Mesodermal cell (in vitro differentiated cells): ENCODE measurements around the gene TMEM258.

ENCODE experiments used
- H3K27ac ChIP-seq: 2 replicates; pipeline ENCODE4 v1.7.0; 2013; ENCODE audit warnings: mild to moderate bottlenecking, low read depth, low read length, moderate library complexity; ENCODE audit not compliant: severe bottlenecking
- H3K36me3 ChIP-seq: 2 replicates; pipeline ENCODE4 v1.7.1; 2013; ENCODE audit warnings: mild to moderate bottlenecking, low read length, moderate library complexity; ENCODE audit not compliant: control insufficient read depth, insufficient read depth
- H3K4me1 ChIP-seq: one replicate; pipeline ENCODE4 v1.7.1; 2013; ENCODE audit warnings: mild to moderate bottlenecking, low read length; ENCODE audit not compliant: insufficient read depth, control insufficient read depth, poor library complexity, severe bottlenecking
- H3K4me3 ChIP-seq: 2 replicates; pipeline ENCODE4 v1.7.0; 2013; ENCODE audit warnings: low read length, control low read depth, mild to moderate bottlenecking; ENCODE audit not compliant: insufficient read depth, poor library complexity, severe bottlenecking; ENCODE audit errors: extremely low read depth
- H3K9me3 ChIP-seq: 2 replicates; pipeline ENCODE4 v1.7.1; 2013; ENCODE audit warnings: mild to moderate bottlenecking, low read length, moderate library complexity; ENCODE audit not compliant: control insufficient read depth
- WGBS, 2 experiments: methylation state at CpG; one replicate each; pipeline ENCODE4 v1.1.5; 2013; ENCODE audit warnings: missing lambda C conversion rate in 2 of 2; ENCODE audit not compliant: insufficient coverage in 2 of 2; 5-methylcytosine and 5-hydroxymethylcytosine counted together

The TMEM258 gene

DNA sequence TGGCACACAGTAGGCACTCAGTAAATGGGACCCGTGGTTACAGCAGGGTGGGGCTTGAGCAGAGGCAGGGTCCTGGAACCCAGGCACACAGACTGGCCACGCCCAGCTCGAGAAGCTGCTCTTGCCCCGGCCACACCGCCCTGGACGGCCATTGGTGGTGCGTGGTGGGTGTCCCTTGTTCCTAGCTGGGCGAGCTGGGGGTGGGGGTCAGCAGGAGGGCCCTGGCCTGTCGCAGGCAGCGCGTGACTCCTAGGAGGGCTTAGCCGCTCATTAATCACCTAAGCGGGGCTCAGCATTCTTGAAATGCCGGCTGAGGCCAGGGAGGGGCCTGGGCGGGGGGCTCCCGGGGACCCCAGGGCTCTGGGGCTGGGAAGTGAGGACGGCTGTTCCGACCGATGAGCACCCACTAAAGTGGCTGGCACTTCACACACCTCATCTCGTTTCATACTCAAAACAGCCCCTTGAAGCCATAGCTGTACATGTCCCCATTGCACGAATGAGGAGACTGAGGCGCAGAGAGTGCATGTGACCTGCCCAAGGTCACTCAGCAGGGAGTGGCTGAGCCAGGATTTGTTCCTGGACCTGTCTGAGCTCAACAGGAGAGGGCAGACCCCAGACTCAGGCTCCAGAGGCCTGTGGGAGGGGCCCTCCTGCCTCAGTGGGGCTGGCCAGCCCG lies 28.3 kb downstream of the TMEM258 start:
- Histone ChIP-seq H3K4me1 (peaks cover 48% of the 10 kb centered on the region), H3K36me3 (peaks cover 36% of the 10 kb centered on the region), H3K9me3 (no peaks in the 10 kb centered on the region), H3K27ac (no peak overlapping the region), H3K4me3 (no peak overlapping the region)
- WGBS, 2 experiments: 92 to 95% methylated on average over 20 to 22 of the region's 23 CpGs

DNA sequence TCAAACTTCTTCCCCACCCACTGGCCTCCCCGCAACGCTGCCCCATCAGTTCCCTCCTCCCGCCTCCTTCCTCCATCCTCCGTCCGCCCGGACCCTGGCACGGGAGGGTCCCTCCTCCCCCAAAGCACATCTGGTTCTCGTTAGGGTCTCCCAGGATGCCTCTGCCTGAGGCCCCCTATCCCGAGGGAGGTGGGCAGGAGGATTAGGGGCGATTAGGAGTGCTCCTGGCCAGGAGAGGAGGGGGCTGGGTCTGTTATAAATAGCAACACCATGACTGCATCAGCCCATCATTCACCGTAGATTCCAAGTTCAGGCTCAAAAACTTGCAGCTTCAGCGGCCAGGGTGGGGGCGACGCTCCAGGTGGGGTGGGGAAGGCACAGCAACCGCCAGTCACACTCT lies 29.6 kb downstream of the TMEM258 start:
- peaks cover 51% of the 10 kb centered on the region for H3K4me1 ChIP-seq

DNA sequence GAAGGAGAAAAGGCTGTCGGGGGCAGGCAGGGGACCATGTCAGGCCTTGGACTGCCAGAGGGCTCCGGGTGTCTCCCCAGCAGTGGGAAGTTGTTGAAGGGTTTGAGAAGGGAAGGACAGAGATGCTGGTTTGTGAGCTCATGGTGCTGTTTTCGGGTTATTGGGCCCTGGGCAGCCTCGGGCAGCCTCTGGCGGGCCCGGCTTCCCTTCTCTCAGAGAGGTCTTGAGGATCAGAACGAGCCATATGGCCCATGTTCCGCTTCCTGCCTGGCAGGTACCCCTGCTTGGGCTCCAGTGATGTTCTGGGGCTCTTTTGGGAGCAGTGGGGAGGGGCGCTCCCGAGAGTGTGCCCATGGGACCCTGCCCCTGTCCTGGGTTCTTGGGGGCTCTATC lies 30.2 kb downstream of the TMEM258 start:
- H3K4me1 ChIP-seq: peaks cover 57% of the 10 kb centered on the region
- H3K27ac ChIP-seq: peak overlapping the region; percentile 67
- H3K36me3 ChIP-seq: peaks cover 37% of the 10 kb centered on the region
- H3K9me3 ChIP-seq: no peaks in the 10 kb centered on the region
- no peak overlapping the region for H3K4me3 ChIP-seq
- 90 to 95% methylated on average over 8 to 10 of the region's 10 CpGs for WGBS, 2 experiments

More for the DNA sequence above, 29.6 kb downstream of the TMEM258 start:
- H3K9me3 ChIP-seq: no peaks in the 10 kb centered on the region
- H3K27ac ChIP-seq: peak overlapping the region; percentile 67
- peaks cover 39% of the 10 kb centered on the region for H3K36me3 ChIP-seq
- no peak overlapping the region for H3K4me3 ChIP-seq
- 67 to 80% methylated on average over 6 of the region's 15 CpGs for WGBS, 2 experiments

DNA sequence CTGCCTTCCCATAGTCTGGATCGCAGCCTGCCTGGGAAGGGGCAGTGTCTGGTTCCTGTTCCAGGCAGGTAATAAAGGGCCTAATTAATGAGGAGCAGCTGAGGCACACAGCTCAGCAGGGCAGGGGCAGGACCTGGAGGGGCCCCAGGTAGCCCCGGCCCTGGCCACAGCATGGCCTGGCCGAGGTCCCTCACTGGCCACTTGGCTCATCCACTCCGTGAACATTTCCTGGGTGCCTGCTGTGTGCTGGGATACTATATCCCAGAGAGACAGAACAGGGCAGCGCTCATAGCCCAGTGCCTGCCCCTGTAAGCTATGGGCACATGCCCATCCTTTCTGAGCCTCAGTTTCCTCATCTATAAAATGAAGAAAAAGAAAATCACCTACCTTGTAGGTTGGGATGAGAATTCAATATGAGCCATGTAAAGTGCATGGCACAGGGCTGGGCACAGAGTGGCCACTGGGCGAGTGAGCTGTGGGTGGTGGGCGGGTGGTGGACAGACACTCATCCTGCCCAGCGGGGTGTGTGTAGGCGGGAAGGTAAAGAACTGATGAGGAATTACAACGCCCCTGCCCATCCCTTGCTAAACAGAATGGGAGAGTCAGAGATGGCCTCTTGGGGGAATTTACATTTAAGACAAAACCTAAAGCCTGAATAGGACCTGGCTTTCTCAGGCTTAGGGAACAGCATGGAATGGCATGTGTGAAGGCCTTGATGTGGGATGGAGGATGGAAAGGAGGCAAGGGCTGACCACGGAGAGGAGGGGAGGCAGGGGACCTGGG lies 30.8 kb downstream of the TMEM258 start:
- Histone ChIP-seq H3K9me3 (no peaks in the 10 kb centered on the region), H3K4me3 (no peak overlapping the region), H3K4me1 (peaks cover 62% of the 10 kb centered on the region), H3K36me3 (peaks cover 31% of the 10 kb centered on the region), H3K27ac (peak overlapping the region; percentile 67)
- 83 to 88% methylated on average over 9 to 10 of the region's 11 CpGs for WGBS, 2 experiments

DNA sequence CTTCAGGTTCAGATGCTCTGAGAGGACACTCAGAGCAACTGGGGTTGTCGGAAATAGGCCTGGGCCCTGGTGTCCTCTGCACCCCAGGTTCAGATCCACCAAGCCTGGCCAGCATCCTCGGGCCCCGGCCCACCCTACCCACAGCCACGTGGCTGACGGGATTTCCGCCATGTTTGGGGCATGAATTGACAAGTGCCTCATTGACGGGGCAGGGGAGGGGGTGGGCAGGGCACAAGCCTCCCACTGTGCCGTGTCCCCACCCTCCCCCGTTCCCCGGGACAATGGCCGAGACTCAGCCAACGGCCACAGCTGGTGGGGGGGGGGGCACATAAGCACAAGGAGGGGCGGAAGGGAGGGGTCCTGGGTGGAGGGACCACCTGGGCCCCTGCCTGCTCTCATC lies 31.5 kb downstream of the TMEM258 start:
- Histone ChIP-seq H3K27ac (no peak overlapping the region), H3K36me3 (peaks cover 29% of the 10 kb centered on the region), H3K9me3 (no peaks in the 10 kb centered on the region), H3K4me3 (no peak overlapping the region), H3K4me1 (peaks cover 69% of the 10 kb centered on the region)
- 84 to 85% methylated on average over 4 to 6 of the region's 13 CpGs for WGBS, 2 experiments

DNA sequence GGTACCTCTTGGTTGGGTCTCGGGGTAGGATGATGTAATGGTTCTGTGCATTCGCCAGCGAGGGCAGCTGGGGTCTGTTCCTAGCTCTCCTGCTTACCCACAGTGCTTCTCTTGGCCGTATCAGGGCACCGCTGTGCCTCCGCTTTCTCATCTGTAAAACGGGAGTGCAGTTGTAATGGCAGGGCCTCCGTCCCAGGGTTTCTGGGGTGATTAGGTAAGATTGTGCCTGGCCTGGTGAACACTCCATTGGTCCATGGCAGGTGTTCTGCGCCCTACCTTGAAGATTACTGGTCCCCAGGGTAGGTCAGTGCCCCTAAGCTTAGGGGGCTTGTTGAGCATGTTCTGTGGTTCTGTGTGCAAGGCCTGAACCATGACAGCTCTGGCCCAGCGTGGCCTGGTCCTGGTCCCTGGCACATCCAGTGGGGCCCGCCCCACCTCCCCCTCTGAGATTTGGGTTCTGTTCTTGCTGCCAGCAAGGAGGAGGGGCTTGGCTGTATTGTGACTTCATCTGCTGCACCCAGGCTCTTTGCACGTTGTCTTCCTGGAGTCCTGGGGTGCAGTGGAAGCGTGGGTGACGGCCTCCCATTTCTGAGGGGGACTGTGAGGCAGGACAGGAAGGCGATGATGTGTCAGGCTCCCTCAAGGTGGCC lies 35.1 kb downstream of the TMEM258 start:
- Histone ChIP-seq H3K9me3 (no peaks in the 10 kb centered on the region), H3K4me1 (peaks cover 75% of the 10 kb centered on the region), H3K36me3 (peaks cover 17% of the 10 kb centered on the region), H3K27ac (peak overlapping the region; percentile 87), H3K4me3 (no peak overlapping the region)
- 92 to 96% methylated on average over 11 to 13 of the region's 15 CpGs for whole genome bisulfite sequencing, 2 experiments

DNA sequence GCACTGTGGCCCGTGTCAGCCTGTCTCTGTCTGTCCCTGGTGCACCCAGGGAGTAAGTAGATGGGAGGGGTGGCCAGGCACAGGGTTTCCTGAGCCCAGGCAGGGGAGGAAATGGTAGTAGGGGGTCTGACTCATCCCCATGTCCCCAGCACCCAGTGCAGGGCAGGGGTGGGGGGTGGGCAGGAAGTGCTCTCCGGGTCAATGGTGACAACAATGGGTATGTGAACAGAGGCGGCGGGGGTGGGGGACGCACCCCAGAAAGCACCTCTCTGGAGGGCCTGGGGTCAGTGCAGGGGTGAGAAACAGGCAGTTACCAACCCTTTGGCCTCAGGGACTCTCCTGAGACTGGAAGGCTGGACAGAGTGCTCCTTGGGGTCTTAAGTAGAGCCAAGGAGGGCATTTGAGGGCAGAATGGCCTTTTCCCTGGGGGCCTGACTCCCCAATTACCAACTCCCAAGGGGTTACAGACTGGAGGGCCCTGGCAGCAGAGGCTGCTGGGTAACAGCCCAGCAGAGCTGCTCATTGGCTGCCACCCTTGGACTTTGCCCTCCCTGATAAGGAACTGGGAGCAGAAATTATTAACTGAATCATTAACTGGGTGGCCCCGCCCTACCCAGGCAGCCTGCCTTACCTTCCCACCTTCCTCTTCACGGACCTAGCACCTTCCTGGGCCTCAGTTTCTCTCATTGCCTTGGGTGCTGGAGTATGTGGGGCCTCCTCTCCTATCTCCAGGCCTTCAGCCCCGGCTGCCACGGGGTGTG lies 35.8 kb downstream of the TMEM258 start:
- H3K4me1 ChIP-seq: peaks cover 68% of the 10 kb centered on the region
- H3K27ac ChIP-seq: peak overlapping the region; percentile 87
- 65 to 76% methylated on average over 6 of the region's 9 CpGs for WGBS, 2 experiments
- H3K4me3 ChIP-seq: no peak overlapping the region
- no peaks in the 10 kb centered on the region for H3K9me3 ChIP-seq
- H3K36me3 ChIP-seq: peaks cover 15% of the 10 kb centered on the region

DNA sequence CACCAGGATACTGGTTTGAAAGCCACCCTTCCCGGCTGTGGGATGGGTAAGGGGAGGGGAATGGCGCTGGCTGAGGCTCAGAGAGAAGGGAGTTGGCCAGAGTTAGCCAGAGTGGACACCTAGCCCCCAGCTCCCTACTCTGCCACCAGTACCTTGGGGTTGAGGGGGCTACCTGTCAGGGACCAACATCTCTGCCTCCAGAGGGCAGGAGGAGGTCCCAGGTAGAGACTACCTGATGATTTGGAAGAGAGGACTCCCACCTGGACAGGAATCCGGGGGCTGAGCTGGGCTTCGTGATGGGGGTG lies 36.3 kb downstream of the TMEM258 start:
- no peak overlapping the region for H3K4me3 ChIP-seq
- H3K27ac ChIP-seq: peak overlapping the region; percentile 87
- H3K9me3 ChIP-seq: no peaks in the 10 kb centered on the region
- H3K4me1 ChIP-seq: peaks cover 62% of the 10 kb centered on the region
- peaks cover 12% of the 10 kb centered on the region for H3K36me3 ChIP-seq
- WGBS, 2 experiments: 74 to 77% methylated on average over 2 to 3 of the region's 4 CpGs

DNA sequence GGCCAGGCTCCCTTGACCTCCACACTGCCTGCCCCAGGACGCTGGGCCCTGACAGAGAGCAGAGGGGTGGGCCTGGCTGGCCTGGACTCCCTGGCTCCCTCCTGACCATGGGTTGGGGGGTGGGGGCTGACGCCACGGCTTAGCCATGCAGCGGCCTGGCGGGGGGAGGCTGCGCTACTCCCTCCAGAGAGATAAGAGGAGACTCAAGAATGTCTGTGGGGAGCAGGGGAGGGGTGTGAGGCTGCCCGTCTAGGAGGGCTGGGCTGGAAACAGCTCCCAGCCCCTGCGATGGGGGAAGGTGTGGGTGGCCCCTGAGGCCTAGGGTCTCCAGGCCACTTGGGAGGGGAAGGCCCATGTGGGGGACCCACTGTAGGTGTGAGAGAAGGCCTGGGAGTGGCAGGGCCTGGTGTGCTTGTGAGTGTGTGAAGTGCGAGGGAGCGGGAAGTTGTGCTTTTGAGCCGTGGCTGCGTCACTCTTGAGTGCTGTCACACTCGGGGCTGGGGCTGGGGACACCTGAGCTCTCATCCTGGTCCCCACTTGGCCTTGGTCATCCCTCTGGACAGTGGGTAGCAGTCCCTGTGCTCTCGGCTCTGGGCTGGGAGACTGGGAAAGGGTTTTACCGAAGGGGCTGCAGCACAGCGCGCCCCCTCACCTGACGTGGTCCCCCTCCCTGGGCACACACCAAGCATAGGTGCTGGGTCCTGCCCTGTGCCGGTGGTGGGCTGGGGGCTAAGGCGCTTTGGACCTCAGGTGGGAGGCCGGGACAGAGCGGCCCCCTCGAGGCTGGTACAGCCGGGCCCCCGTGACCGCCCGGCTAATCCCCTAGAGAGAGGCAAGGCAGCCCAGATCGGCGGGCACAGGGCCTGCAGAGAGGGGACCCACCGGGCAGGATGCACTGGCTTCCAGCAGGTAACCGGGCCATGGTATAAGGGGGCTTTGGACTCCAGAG lies 37.6 kb downstream of the TMEM258 start:
- peak overlapping the region; percentile 68 for H3K4me3 ChIP-seq
- 69 to 91% methylated on average over 22 to 27 of the region's 31 CpGs for WGBS, 2 experiments
- peaks cover 63% of the 10 kb centered on the region for H3K4me1 ChIP-seq
- no peaks in the 10 kb centered on the region for H3K9me3 ChIP-seq
- peak overlapping the region; percentile 79 for H3K27ac ChIP-seq
- peaks cover 12% of the 10 kb centered on the region for H3K36me3 ChIP-seq
